H1 (cell line): ENCODE results near the gene STBD1. TPM values are rescaled to one million over a fixed set of nuclear protein-coding genes. Genes with fewer than 3 reads are reported as not detected.

Source experiments
- CTCF ChIA-PET: fragments of 300-600 bp; sonication (Branson Sonifier 250); formaldehyde crosslinking; loops from one replicate; lab custom pipeline; 2021; ENCODE audit not compliant: partially characterized antibody; lab: Charles Lee
- POLR2A ChIA-PET: fragments of 300-600 bp; sonication (Branson Sonifier 250); formaldehyde crosslinking; loops from one replicate; lab custom pipeline; 2021; ENCODE audit warnings: inconsistent platforms; ENCODE audit not compliant: partially characterized antibody; lab: Charles Lee
- DNase-seq, 2 experiments: peaks; one replicate each; pipeline versions ENCODE4 v3.0.0 to v3.0.0-alpha.2; 2010 to 2022; ENCODE audit warnings: low spot score in 2 of 2, low read depth in 1 of 2, mixed read lengths in 1 of 2
- FAIRE-seq: peaks from 2 replicates; lab custom pipeline; 2011; peaks lifted over from hg19 to GRCh38; lab: Jason Lieb, UNC
- H2AFZ ChIP-seq: 2 replicates; pipeline ENCODE4 v1.8.1; 2012; ENCODE audit warnings: low read length, inconsistent platforms
- H2AK5ac ChIP-seq: 2 replicates; pipeline ENCODE4 v1.6.1; 2013; ENCODE audit warnings: low read depth, low read length
- H2BK120ac ChIP-seq: replicated peaks from 2 replicates; pipeline ENCODE3; 2013; ENCODE audit warnings: low read depth, low read length, inconsistent platforms
- H2BK12ac ChIP-seq: 2 replicates; pipeline ENCODE4 v1.6.1; 2013; ENCODE audit warnings: low read depth, low read length
- H2BK15ac ChIP-seq: 2 replicates; pipeline ENCODE4 v1.6.1; 2013; ENCODE audit warnings: low read length
- H2BK20ac ChIP-seq: 2 replicates; pipeline ENCODE4 v1.6.1; 2013; ENCODE audit warnings: low read length
- H2BK5ac ChIP-seq: 2 replicates; pipeline ENCODE4 v1.6.1; 2013; ENCODE audit warnings: low read depth, low read length
- H3K14ac ChIP-seq: 2 replicates; pipeline ENCODE4 v1.6.1; 2013; ENCODE audit warnings: inconsistent platforms; ENCODE audit not compliant: insufficient read length
- H3K18ac ChIP-seq: 2 replicates; pipeline ENCODE4 v1.6.1; 2013; ENCODE audit warnings: low read length; ENCODE audit errors: extremely low read depth
- H3K23ac ChIP-seq: 2 replicates; pipeline ENCODE4 v1.6.1; 2013; ENCODE audit warnings: inconsistent platforms; ENCODE audit not compliant: insufficient read length
- H3K23me2 ChIP-seq: 2 replicates; pipeline ENCODE4 v1.6.1; 2013; ENCODE audit warnings: low read depth, low read length
- H3K27ac ChIP-seq: 2 replicates; pipeline ENCODE4 v1.6.1; 2011; ENCODE audit warnings: low read depth, low read length, inconsistent platforms
- H3K27me3 ChIP-seq, 4 experiments: replicated peaks in 1 of 4; 1 replicate in 1 of 4; 2 replicates in 3 of 4; pipeline versions ENCODE4 v1.6.1 to v1.8.1; 2011 to 2013; ENCODE audit warnings: low read length in 3 of 4, mild to moderate bottlenecking in 3 of 4, inconsistent platforms in 2 of 4, mixed read lengths in 2 of 4, moderate library complexity in 1 of 4; ENCODE audit not compliant: control insufficient read depth in 3 of 4, insufficient read depth in 3 of 4; ENCODE audit errors: extremely low read depth in 1 of 4
- H3K36me3 ChIP-seq, 4 experiments: 2 replicates each; pipeline versions ENCODE4 v1.6.1 to v1.8.1; 2011 to 2013; ENCODE audit warnings: mild to moderate bottlenecking in 4 of 4, low read length in 3 of 4, moderate library complexity in 2 of 4, control low read depth in 1 of 4, inconsistent platforms in 1 of 4; ENCODE audit not compliant: insufficient read depth in 4 of 4, control insufficient read depth in 2 of 4
- H3K4ac ChIP-seq: replicated peaks from 2 replicates; pipeline ENCODE3; 2013; ENCODE audit warnings: low read length, low read depth, mixed read lengths, inconsistent platforms; ENCODE audit not compliant: insufficient read length
- H3K4me1 ChIP-seq, 4 experiments: replicated peaks in 1 of 4; 1 replicate in 1 of 4; 2 replicates in 3 of 4; pipeline versions ENCODE4 v1.6.1 to v1.8.1; 2011 to 2013; ENCODE audit warnings: low read length in 3 of 4, inconsistent platforms in 2 of 4, mixed read lengths in 1 of 4; ENCODE audit not compliant: insufficient read depth in 4 of 4, control insufficient read depth in 3 of 4
- H3K4me2 ChIP-seq, 2 experiments: 2 replicates each; pipeline versions ENCODE4 v1.6.1 to v1.8.1; 2011 to 2013; ENCODE audit warnings: low read depth in 2 of 2, low read length in 2 of 2, control low read depth in 1 of 2, inconsistent platforms in 1 of 2, mild to moderate bottlenecking in 1 of 2; ENCODE audit not compliant: insufficient read depth in 1 of 2
- H3K4me3 ChIP-seq, 4 experiments: fragments of 200-600, 300-600 bp in 1 of 4; sonication (generic), shearing (Covaris generic), sonication (Bioruptor Twin) in 1 of 4; 2 replicates each; pipeline versions ENCODE4 v1.5.1 to v1.8.1; 2011 to 2016; ENCODE audit warnings: low read length in 4 of 4, low read depth in 3 of 4, control low read depth in 2 of 4, inconsistent platforms in 2 of 4, mild to moderate bottlenecking in 2 of 4, mixed read lengths in 1 of 4, moderate library complexity in 1 of 4; ENCODE audit not compliant: insufficient read depth in 2 of 4; ENCODE audit errors: extremely low read depth in 1 of 4
- H3K56ac ChIP-seq: replicated peaks from 2 replicates; pipeline ENCODE3; 2013; ENCODE audit warnings: low read depth, mild to moderate bottlenecking, mixed read lengths, low read length, inconsistent platforms; ENCODE audit not compliant: insufficient read length
- H3K79me1 ChIP-seq: 2 replicates; pipeline ENCODE4 v1.6.1; 2013; ENCODE audit warnings: low read depth, low read length, control low read depth
- H3K79me2 ChIP-seq, 2 experiments: 2 replicates each; pipeline versions ENCODE4 v1.6.1 to v1.8.1; 2012 to 2013; ENCODE audit warnings: low read length in 2 of 2, mild to moderate bottlenecking in 2 of 2, inconsistent platforms in 1 of 2; ENCODE audit not compliant: insufficient read depth in 2 of 2, control insufficient read depth in 1 of 2
- H3K9ac ChIP-seq, 4 experiments: replicated peaks in 1 of 4; 1 replicate in 1 of 4; 2 replicates in 3 of 4; pipeline versions ENCODE4 v1.6.1 to v1.8.1; 2011 to 2013; ENCODE audit warnings: low read depth in 3 of 4, low read length in 3 of 4, control low read depth in 2 of 4, mild to moderate bottlenecking in 2 of 4, moderate library complexity in 2 of 4, inconsistent platforms in 1 of 4; ENCODE audit errors: extremely low read depth in 1 of 4
- H3K9me3 ChIP-seq, 2 experiments: 2 replicates each; pipeline versions ENCODE4 v1.6.1 to v1.8.1; 2012 to 2013; ENCODE audit warnings: mild to moderate bottlenecking in 2 of 2, moderate library complexity in 2 of 2, control low read depth in 1 of 2, inconsistent platforms in 1 of 2, low read depth in 1 of 2, low read length in 1 of 2, mixed read lengths in 1 of 2; ENCODE audit not compliant: insufficient read depth in 2 of 2
- H4K20me1 ChIP-seq, 2 experiments: replicated peaks in 1 of 2; 2 replicates each; pipeline versions ENCODE3 to v1.8.1; 2011 to 2013; ENCODE audit warnings: inconsistent platforms in 2 of 2, low read length in 2 of 2, mild to moderate bottlenecking in 1 of 2; ENCODE audit not compliant: insufficient read depth in 2 of 2, control insufficient read depth in 1 of 2
- H4K5ac ChIP-seq: 2 replicates; pipeline ENCODE4 v1.6.1; 2013; ENCODE audit warnings: low read length, low read depth, mixed read lengths, inconsistent platforms; ENCODE audit not compliant: insufficient read length
- H4K8ac ChIP-seq: 2 replicates; pipeline ENCODE4 v1.8.0; 2013; ENCODE audit warnings: mild to moderate bottlenecking, moderate library complexity, low read length, inconsistent platforms; ENCODE audit not compliant: insufficient read depth; ENCODE audit errors: extremely low read depth
- H4K91ac ChIP-seq: replicated peaks from 2 replicates; pipeline ENCODE3; 2013; ENCODE audit warnings: low read length, mixed read lengths, inconsistent platforms; ENCODE audit not compliant: insufficient read length
- CEBPB ChIP-seq: IDR thresholded peaks from 2 replicates; pipeline ENCODE4 v1.6.1; 2012; ENCODE audit warnings: low read depth, low read length
- GTF2F1 ChIP-seq: IDR thresholded peaks from 2 replicates; pipeline ENCODE4 v1.6.1; 2012; ENCODE audit warnings: low read depth, low read length, improper control_type of control experiment, borderline replicate concordance
- HDAC6 ChIP-seq: IDR thresholded peaks from one replicate; pipeline ENCODE4 v1.7.1; 2012; ENCODE audit warnings: low read depth, mild to moderate bottlenecking, inconsistent platforms, low read length, moderate library complexity
- KDM1A ChIP-seq: fragments of 200-600, 300-600 bp; sonication (generic); IDR thresholded peaks from 2 replicates; pipeline ENCODE4 v1.7.1; 2016; ENCODE audit warnings: mild to moderate bottlenecking, low read length, borderline replicate concordance
- MAX ChIP-seq: IDR thresholded peaks from 2 replicates; pipeline ENCODE4 v1.6.1; 2012; ENCODE audit warnings: inconsistent platforms
- PHF8 ChIP-seq: fragments of 200-600 bp; sonication (generic); conservative IDR thresholded peaks from 2 replicates; pipeline ENCODE4 v1.7.1; 2012; ENCODE audit warnings: low read depth, mild to moderate bottlenecking, inconsistent platforms, low read length, moderate library complexity
- RXRA ChIP-seq: IDR thresholded peaks from 2 replicates; pipeline ENCODE4 v1.6.1; 2011; ENCODE audit warnings: low read depth, mild to moderate bottlenecking, low read length, moderate library complexity; ENCODE audit not compliant: insufficient read depth
- SUZ12 ChIP-seq: fragments of 200-600 bp; sonication (generic); IDR thresholded peaks from 2 replicates; pipeline ENCODE4 v1.6.1; 2012; ENCODE audit warnings: mild to moderate bottlenecking, inconsistent platforms, low read length, moderate library complexity, mixed read lengths
- TAF7 ChIP-seq: optimal IDR thresholded peaks from 2 replicates; pipeline ENCODE3; 2011; ENCODE audit warnings: low read depth, mild to moderate bottlenecking, inconsistent platforms, low read length, moderate library complexity, borderline replicate concordance
- TCF12 ChIP-seq: IDR thresholded peaks from 2 replicates; pipeline ENCODE4 v1.6.1; 2011; ENCODE audit warnings: low read depth, mild to moderate bottlenecking, low read length
- WGBS, 2 experiments: shearing (Covaris generic) in 1 of 2; methylation state at CpG; one replicate each; pipeline versions ENCODE4 v1.1.6 to v1.1.7; 2013 to 2015; ENCODE audit warnings: low lambda C conversion rate in 2 of 2, mixed read lengths in 2 of 2, inconsistent platforms in 1 of 2, low coverage in 1 of 2, missing lambda C conversion rate in 1 of 2; ENCODE audit not compliant: insufficient replicate concordance in 2 of 2, insufficient coverage in 1 of 2, insufficient read length in 1 of 2; ENCODE audit errors: extremely low coverage in 1 of 2, missing lambda C conversion rate in 1 of 2; 5-methylcytosine and 5-hydroxymethylcytosine counted together
- polyA plus RNA-seq, 7 experiments: library from polyadenylated mRNA; depleted of rRNA in 3 of 7; stranded (reverse) in 5 of 7; unstranded in 2 of 7; fragments of >200 nt in 5 of 7; fragments of 200-250 nt in 2 of 7; gene quantifications; 1 replicate in 5 of 7; 2 replicates in 1 of 7; 4 replicates in 1 of 7; pipeline versions ENCODE4 v1.2.1 to v1.2.3, GENCODE V29; 2011 to 2013; ENCODE audit warnings: missing spikeins in 2 of 7, mixed read lengths in 2 of 7
- total RNA-seq: library from RNA; stranded (reverse); fragmentation: NEBNext Ultra II Directional; extraction: Animal tissue kit (Norgen Biotek cat#: 25700); gene quantifications from 2 replicates; pipeline ENCODE4 v1.2.1, GENCODE V29; 2021
- TF ChIP-seq, protein P1 (sequence below): IDR thresholded peaks from 2 replicates; pipeline ENCODE4 v1.6.1; 2011; ENCODE audit warnings: low read length, improper control_type of control experiment

Gene STBD1
- total and polyA plus RNA-seq, 2 of the 8 experiments (the other 6 are each of a cell fraction or from before 2014, with no cell fraction given) = 0.45 to 1.7 TPM

GRCh38 chr4:76322236-76322635 lies 15.7 kb downstream of the STBD1 start:
- no peak overlapping the region for H2AK5ac ChIP-seq
- H2BK15ac ChIP-seq = no peak overlapping the region
- no peak overlapping the region for H3K9ac ChIP-seq
- H3K23ac ChIP-seq = no peak overlapping the region
- no peaks in the 10 kb centered on the region for H3K79me2 ChIP-seq
- no peak overlapping the region for H3K14ac ChIP-seq
- H3K79me1 ChIP-seq = no peaks in the 10 kb centered on the region
- no peaks in the 10 kb centered on the region for H4K20me1 ChIP-seq
- H3K27me3 ChIP-seq = no peaks in the 10 kb centered on the region
- no peak overlapping the region for H2BK20ac ChIP-seq
- no peak overlapping the region for H2BK12ac ChIP-seq
- peaks cover 7 to 9% of the 10 kb centered on the region in 2 experiments; a peak in 2 of 4 replicates for H3K9me3 ChIP-seq
- POLR2A ChIA-PET = no interaction called here
- TF ChIP-seq TAF7 = no peak
- no peak for TF ChIP-seq PHF8
- TF ChIP-seq HDAC6 = no peak
- TF ChIP-seq RXRA = no peak
- TF ChIP-seq KDM1A = no peak
- TF ChIP-seq TCF12 = no peak
- no peak for TF ChIP-seq SUZ12
- TF ChIP-seq, protein P1, sequence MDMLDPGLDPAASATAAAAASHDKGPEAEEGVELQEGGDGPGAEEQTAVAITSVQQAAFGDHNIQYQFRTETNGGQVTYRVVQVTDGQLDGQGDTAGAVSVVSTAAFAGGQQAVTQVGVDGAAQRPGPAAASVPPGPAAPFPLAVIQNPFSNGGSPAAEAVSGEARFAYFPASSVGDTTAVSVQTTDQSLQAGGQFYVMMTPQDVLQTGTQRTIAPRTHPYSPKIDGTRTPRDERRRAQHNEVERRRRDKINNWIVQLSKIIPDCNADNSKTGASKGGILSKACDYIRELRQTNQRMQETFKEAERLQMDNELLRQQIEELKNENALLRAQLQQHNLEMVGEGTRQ = no peak
- TF ChIP-seq GTF2F1 = no peak
- TF ChIP-seq CEBPB = no peak
- TF ChIP-seq MAX = no peak
- no peak overlapping the region for H2BK120ac ChIP-seq
- no peak overlapping the region for H3K4me2 ChIP-seq
- no peaks in the 10 kb centered on the region for H3K36me3 ChIP-seq
- no peak overlapping the region for H4K5ac ChIP-seq
- H4K91ac ChIP-seq = no peak overlapping the region
- no peak overlapping the region for H2AFZ ChIP-seq
- no peak overlapping the region for H4K8ac ChIP-seq
- H3K23me2 ChIP-seq = no peaks in the 10 kb centered on the region
- H2BK5ac ChIP-seq = no peak overlapping the region
- H3K4me3 ChIP-seq = no peak overlapping the region
- no peak overlapping the region for H3K27ac ChIP-seq
- H3K4ac ChIP-seq = no peak overlapping the region
- H3K4me1 ChIP-seq = no peaks in the 10 kb centered on the region
- FAIRE-seq (no peak), DNase-seq (no peak)
- 88% methylated on average over 3 of the region's 3 CpGs; no CpG with 5 or more reads in 1 of the 2 experiments for WGBS, 2 experiments
- no peak overlapping the region for H3K56ac ChIP-seq
- CTCF ChIA-PET = no interaction called here
- no peak overlapping the region for H3K18ac ChIP-seq
